ENCODE measurements around the gene NPR1.

Gene NPR1

DNA sequence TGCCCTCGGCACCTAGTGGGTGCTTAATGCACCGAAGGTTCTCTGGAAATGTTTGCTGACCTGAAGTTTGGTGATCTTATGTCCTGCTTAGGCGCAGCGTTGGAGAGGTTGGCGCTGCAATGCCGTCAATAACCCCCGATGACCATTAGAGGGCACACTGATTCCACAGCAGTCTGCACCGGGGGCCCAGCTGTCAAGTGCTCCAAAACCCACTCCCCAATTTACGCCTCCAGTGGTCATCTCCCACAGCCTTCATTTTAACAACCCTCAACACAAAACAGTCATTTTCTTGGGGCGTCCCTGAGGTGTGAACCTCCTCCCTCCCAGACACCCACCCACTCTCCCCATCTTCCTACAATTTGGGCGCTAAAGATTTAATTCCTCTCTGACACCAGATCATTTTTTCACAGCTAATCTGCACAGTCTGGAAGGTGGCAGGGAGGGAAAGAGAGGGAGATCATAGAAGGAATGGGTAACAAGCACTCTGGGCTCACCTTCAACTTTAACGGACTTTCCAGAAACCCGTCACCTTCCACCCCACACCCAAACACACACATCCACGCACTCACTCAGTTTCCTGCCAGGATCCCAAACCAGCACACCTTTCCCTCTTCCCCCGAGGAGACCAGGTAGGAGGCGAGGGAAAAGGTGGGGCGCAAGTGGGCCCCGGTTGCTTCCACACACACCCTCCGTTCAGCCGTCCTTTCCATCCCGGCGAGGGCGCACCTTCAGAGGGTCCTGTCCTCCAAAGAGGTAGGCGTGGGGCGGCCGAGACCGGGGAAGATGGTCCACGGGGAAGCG lies 570 bp upstream of the NPR1 start:
- H3K4me2 ChIP-seq (ENCODE audit: low read length), result peak overlapping the region; percentile 57
- H4K20me1 ChIP-seq (ENCODE audit: insufficient read depth, low read length), result no peaks in the 10 kb centered on the region
- no peaks in the 10 kb centered on the region for H3K4me1 ChIP-seq (ENCODE audit: low read length)
- no peak overlapping the region for H3K27ac ChIP-seq (ENCODE audit: low read length)
- H2AFZ ChIP-seq (ENCODE audit: low read depth, low read length), result no peak overlapping the region
- H3K9ac ChIP-seq (ENCODE audit: low read length), result no peak overlapping the region
- no peak overlapping the region for H3K4me3 ChIP-seq (ENCODE audit: low read length)
- no peaks in the 10 kb centered on the region for H3K79me2 ChIP-seq (ENCODE audit: low read length)
- no peaks in the 10 kb centered on the region for H3K36me3 ChIP-seq (replicated peaks; ENCODE audit: low read depth, low read length)
- H3K9me3 ChIP-seq (ENCODE audit: insufficient read depth, low read length), result no peaks in the 10 kb centered on the region
- no peak for TF ChIP-seq EZH2phosphoT487 (IDR thresholded peaks at IDR 0.05; ENCODE audit: low read depth)
- TF ChIP-seq, protein P1, sequence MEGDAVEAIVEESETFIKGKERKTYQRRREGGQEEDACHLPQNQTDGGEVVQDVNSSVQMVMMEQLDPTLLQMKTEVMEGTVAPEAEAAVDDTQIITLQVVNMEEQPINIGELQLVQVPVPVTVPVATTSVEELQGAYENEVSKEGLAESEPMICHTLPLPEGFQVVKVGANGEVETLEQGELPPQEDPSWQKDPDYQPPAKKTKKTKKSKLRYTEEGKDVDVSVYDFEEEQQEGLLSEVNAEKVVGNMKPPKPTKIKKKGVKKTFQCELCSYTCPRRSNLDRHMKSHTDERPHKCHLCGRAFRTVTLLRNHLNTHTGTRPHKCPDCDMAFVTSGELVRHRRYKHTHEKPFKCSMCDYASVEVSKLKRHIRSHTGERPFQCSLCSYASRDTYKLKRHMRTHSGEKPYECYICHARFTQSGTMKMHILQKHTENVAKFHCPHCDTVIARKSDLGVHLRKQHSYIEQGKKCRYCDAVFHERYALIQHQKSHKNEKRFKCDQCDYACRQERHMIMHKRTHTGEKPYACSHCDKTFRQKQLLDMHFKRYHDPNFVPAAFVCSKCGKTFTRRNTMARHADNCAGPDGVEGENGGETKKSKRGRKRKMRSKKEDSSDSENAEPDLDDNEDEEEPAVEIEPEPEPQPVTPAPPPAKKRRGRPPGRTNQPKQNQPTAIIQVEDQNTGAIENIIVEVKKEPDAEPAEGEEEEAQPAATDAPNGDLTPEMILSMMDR (IDR thresholded peaks at IDR 0.05; ENCODE audit: low read depth, low read length), result peak; percentile 98
- H3K27me3 ChIP-seq (ENCODE audit: low read depth, low read length), result peaks cover 18% of the 10 kb centered on the region

DNA sequence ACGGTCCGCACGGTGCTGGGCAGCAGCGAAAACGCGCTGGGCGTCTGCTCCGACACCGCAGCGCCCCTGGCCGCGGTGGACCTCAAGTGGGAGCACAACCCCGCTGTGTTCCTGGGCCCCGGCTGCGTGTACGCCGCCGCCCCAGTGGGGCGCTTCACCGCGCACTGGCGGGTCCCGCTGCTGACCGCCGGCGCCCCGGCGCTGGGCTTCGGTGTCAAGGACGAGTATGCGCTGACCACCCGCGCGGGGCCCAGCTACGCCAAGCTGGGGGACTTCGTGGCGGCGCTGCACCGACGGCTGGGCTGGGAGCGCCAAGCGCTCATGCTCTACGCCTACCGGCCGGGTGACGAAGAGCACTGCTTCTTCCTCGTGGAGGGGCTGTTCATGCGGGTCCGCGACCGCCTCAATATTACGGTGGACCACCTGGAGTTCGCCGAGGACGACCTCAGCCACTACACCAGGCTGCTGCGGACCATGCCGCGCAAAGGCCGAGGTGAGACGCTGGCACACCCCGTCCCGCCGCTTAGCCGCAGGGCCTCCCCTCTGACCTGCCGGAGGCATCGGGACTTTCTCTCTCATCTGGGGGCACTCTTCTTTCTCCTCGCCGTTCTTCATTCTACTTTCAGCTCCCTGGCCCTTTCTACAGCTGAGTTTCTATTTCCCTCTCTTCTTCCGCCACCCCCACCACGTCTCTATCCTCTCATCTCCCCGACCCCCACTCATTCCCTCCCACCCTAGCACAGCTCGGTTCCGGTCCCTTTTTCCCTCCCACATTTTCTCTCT lies 1.0 kb downstream of the NPR1 start:
- no peaks in the 10 kb centered on the region for H3K9me3 ChIP-seq (ENCODE audit: insufficient read depth, low read length)
- TF ChIP-seq, protein P1 (IDR thresholded peaks at IDR 0.05; ENCODE audit: low read depth, low read length), result no peak
- TF ChIP-seq EZH2phosphoT487 (IDR thresholded peaks at IDR 0.05; ENCODE audit: low read depth), result no peak
- H3K9ac ChIP-seq (ENCODE audit: low read length), result no peak overlapping the region
- H3K4me1 ChIP-seq (ENCODE audit: low read length), result no peaks in the 10 kb centered on the region
- peaks cover 18% of the 10 kb centered on the region for H3K27me3 ChIP-seq (ENCODE audit: low read depth, low read length)
- no peaks in the 10 kb centered on the region for H4K20me1 ChIP-seq (ENCODE audit: insufficient read depth, low read length)
- no peak overlapping the region for H3K27ac ChIP-seq (ENCODE audit: low read length)
- no peak overlapping the region for H3K4me2 ChIP-seq (ENCODE audit: low read length)
- H2AFZ ChIP-seq (ENCODE audit: low read depth, low read length), result no peak overlapping the region
- no peak overlapping the region for H3K4me3 ChIP-seq (ENCODE audit: low read length)
- no peaks in the 10 kb centered on the region for H3K79me2 ChIP-seq (ENCODE audit: low read length)
- H3K36me3 ChIP-seq (replicated peaks; ENCODE audit: low read depth, low read length), result no peaks in the 10 kb centered on the region

DNA sequence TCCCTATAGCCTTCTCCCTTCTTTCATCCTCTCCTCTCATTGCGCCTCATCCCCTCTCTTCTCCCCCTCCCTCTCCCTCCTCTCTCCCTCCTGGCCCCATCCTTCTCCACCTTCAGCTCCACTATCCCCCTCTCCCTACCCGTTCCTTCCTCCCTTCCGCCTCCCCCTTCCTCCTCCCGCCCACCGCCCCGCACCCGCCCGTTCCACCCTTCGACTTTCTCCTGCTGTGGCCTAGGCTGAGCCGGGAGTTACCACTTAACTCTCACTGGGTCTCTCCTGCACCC lies 1.6 kb downstream of the NPR1 start:
- Histone ChIP-seq H2AFZ (ENCODE audit: low read depth, low read length) (no peak overlapping the region), H3K27ac (ENCODE audit: low read length) (no peak overlapping the region), H3K9me3 (ENCODE audit: insufficient read depth, low read length) (no peaks in the 10 kb centered on the region), H3K4me1 (ENCODE audit: low read length) (no peaks in the 10 kb centered on the region), H3K27me3 (ENCODE audit: low read depth, low read length) (peaks cover 18% of the 10 kb centered on the region), H3K9ac (ENCODE audit: low read length) (no peak overlapping the region), H3K4me2 (ENCODE audit: low read length) (no peak overlapping the region), H3K79me2 (ENCODE audit: low read length) (no peaks in the 10 kb centered on the region), H3K36me3 (replicated peaks; ENCODE audit: low read depth, low read length) (no peaks in the 10 kb centered on the region), H4K20me1 (ENCODE audit: insufficient read depth, low read length) (no peaks in the 10 kb centered on the region), H3K4me3 (ENCODE audit: low read length) (no peak overlapping the region)
- no peak for TF ChIP-seq EZH2phosphoT487 (IDR thresholded peaks at IDR 0.05; ENCODE audit: low read depth)
- TF ChIP-seq, protein P1 (IDR thresholded peaks at IDR 0.05; ENCODE audit: low read depth, low read length), result no peak

DNA sequence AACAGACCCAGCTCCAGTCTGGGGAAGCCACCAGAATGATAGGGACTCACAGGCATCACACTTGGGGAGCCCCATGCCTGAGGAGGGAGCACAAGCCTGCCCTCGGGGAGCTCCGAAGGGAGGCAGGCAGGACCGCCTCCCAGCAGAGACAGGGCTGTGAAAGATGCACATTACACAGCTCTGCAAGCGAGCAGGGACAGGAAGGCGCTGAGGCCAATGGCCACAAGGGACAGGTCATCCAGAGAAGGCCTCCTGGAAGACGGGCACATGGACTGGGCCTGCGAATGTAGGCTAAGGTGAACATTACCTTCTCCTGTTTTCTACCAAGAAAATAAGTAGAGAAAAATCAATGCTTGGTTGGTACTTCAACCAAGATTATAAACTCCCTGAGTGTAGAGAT lies 4.2 kb downstream of the NPR1 start:
- no peaks in the 10 kb centered on the region for H3K4me1 ChIP-seq (ENCODE audit: low read length)
- TF ChIP-seq EZH2phosphoT487 (IDR thresholded peaks at IDR 0.05; ENCODE audit: low read depth), result no peak
- TF ChIP-seq, protein P1 (IDR thresholded peaks at IDR 0.05; ENCODE audit: low read depth, low read length), result no peak
- no peaks in the 10 kb centered on the region for H4K20me1 ChIP-seq (ENCODE audit: insufficient read depth, low read length)
- H3K4me3 ChIP-seq (ENCODE audit: low read length), result no peak overlapping the region
- H3K36me3 ChIP-seq (replicated peaks; ENCODE audit: low read depth, low read length), result no peaks in the 10 kb centered on the region
- no peaks in the 10 kb centered on the region for H3K9me3 ChIP-seq (ENCODE audit: insufficient read depth, low read length)
- no peaks in the 10 kb centered on the region for H3K79me2 ChIP-seq (ENCODE audit: low read length)
- no peak overlapping the region for H3K27ac ChIP-seq (ENCODE audit: low read length)
- H2AFZ ChIP-seq (ENCODE audit: low read depth, low read length), result no peak overlapping the region
- no peak overlapping the region for H3K9ac ChIP-seq (ENCODE audit: low read length)
- H3K4me2 ChIP-seq (ENCODE audit: low read length), result no peak overlapping the region
- H3K27me3 ChIP-seq (ENCODE audit: low read depth, low read length), result peaks cover 31% of the 10 kb centered on the region
